Measurements from ENCODE around the gene UBN1.
"Not testable (repeated sequence)": the region's sequence is repeated elsewhere in the genome, so short reads cannot be mapped to it uniquely, and the experiment has no call there.

Gene UBN1

DNA sequence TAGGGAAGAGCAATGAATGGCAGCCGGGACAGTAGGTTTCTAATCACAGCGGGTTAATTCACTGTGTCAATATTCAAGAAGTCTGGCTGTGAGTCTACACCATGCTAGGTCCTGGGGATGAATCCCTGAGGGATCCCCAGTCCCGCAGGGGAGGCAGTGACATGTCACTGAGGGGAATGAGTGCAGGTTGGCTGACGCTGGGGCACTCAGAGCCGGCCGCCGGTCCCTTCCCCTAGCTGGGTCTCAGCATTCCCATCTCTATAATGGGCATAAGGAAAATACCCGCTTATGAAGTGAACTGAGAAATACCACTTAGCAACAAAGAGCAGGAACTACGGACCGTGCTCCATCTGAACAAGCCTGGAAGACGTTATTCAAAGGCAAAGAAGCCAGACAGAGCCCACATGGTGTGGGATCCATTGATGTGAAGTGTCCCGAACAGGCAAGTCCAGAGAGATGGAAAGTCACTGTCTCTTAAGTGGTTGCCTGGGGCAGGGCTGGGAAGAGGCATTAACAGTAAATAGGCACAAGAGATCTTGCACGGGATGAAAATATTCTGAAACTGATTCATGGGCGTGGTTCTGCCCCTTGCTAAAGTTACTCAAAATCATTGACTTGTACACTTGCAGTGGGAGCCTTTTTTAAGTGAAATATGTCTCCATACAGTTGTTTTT, 57.8 kb downstream of the UBN1 start:
- DNase-seq, result no peak

DNA sequence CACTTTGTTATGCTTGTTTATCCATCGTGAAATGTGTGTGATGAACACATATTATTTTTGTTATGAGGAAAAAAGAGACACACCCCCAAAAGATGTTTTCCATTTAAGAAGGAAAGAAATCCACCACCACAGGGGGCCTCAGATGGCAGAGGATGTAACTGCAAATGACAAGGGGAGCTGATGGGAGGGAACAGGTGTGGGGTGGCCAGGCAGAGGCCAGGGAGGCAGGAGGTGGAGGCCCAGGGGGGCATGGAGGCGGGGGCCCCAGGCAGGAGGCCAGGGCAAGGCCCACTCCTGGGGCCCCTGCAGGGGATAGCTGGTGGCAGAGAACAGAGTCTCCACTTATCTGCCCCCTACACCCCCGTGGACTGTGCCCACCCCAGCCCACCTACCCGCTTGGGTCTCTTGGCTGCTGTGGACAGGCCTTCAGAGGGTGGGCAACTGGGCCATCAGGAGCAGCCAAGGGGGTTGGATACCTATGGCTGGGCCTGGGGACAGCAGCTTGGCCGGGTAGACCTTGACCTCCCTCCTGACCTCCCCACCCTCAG, 61.6 kb downstream of the UBN1 start:
- DNase-seq, result no peak

DNA sequence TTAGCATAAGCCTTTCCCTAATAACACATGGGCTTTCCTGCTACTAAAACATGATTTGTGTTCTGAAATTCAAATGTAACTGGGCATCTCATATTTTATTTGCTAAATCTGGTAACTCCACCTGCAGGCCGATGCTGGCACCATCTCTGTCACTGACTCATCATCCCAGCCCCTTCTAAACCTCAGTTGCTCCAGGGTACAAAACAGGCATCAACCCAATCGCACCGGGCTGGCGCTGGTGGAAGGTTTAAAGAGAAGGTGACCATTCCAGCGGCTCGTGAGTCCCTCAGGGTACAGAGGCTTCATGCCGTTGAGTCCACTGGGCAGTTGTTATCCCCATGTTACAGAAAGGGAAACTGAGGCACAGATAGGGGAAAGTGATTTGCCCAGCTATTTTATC, 62.5 kb downstream of the UBN1 start:
- DNase-seq, result no peak

DNA sequence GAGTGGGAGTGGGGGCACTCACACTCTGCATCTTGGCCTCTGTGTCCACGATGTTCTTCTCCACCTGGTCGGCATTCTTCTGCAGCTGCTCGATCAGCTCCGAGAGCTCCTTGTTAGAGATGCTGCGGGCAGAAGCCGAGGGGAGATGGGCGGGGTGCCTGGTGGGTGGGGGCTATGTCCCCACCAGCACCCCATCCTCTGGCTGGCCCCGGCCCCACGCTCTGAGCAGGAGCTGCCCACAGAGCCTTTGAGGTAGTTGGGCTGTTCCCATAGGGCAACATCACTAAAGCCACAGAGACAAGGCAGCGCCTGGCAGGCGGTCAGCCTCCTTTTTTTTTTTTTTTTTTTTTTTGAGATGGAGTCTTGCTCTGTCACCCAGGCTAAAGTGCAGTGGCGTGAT, 63.5 kb downstream of the UBN1 start:
- DNase-seq, result no peak

DNA sequence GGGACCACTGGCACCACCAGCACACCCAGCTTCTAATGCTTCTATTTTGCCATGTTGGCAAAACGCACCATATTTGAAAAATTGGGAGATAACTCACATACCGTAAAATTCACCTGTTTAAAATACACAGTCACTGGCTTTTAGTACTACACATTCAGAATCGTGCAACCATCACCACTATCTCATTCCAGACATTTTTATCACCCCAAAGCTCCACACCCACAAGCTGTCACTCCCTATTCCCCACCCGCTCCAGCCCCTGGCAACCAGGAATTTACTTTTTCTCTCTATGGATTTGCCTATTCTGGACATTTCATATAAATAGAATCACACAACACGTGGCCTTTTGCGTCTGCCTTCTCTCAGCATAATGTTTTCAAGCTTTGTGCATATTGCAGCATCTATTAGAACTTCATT, 64.7 kb downstream of the UBN1 start:
- no peak for DNase-seq

DNA sequence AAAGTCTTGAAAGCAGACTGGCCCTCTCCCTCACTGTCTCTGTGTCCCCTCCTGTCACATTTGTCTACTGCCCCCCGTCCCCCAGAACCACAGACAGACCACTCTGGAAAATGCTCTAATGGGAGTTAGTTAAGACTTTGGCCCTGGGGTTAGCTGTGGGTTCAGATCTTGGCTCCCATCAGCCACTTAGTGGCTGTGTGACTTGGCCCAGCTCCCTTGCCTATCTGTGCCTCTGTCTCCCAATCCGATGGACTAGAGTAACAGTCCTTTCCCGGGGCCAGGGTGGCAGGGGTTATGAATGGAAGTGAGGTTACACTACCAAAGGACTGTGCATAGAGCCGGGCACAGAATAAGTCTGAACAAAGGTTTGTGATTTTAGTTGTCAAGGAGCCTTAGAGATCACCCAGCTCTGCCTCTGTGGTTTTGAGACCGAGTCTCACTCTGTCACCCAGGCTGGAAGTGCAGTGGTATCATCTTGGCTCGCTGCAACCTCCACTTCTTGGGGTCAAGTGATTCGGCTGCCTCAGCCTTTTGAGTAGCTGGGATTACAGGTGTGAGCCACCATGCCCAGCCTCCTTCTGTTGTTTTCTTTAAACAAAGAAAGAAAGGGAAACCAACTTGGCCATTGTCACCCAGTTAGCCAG, 66.0 kb downstream of the UBN1 start:
- no peak for DNase-seq

DNA sequence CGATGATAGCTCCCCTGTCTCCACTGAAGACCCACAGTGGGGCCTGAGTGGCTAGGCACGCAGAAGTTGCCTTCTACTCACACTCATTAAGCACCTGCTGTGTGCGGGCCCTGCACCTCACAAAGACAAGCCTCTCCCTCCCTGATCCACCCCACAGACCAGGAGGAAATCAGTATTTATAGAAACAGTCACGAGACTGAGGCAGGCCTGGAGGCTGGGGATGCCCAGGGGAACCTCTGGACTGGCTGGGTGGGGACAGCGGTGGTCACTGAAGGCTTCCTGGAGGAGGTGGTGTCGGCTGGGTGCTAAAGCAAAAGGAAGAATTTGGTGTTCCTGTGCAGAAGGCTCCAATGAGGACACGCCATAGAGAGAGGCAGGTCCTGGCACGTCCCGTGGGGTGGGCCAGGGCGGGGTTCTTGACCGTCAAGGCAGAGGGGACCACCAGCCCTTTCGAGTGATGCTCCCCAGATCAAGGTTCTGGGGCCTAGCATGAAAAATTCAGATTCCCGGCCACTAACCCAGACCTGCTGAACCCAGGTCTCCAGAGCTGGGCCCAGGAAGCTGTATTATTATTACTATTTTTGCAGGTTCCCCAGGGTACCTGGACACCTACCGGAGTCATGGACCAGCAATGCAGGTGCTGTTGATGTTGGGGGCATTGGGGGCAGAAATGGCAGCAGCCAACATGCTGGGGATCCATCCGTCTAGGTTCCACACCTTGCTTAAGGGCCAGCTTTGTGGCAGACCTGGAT, 66.7 kb downstream of the UBN1 start:
- no peak for DNase-seq

DNA sequence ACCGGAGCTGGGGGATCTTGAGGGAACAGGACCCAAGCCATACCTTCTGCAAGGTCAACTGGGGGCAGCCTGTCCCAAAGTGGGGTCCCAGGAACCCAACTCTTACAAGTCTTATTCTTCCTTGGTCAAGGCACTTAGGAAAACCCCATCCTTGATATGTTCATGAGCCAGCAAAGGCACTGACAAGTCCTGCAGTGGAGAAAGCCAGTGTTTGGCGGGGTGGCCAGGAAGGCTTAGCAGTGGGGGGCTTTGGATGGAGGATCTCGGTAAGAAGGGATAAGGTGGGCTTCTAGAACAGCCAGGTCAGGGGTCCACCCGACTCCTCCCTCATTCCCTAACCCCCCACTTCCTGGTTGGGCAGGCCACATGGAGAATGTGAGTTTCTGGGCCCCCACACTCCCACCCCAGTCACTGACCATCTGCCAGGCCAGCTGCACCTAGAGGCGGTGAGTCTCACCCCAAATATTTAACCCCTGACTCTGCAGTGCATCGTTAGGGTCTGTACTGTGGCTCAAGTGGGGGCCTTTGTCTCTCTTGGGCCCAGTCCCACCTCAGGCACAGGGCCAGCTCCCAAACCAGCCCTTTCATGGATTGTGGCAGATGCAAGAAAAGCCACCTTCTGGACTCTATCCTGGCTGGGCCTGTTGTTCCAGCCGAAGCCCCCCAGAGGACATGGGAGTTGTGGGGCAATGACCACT, 67.4 kb downstream of the UBN1 start:
- DNase-seq, result no peak

DNA sequence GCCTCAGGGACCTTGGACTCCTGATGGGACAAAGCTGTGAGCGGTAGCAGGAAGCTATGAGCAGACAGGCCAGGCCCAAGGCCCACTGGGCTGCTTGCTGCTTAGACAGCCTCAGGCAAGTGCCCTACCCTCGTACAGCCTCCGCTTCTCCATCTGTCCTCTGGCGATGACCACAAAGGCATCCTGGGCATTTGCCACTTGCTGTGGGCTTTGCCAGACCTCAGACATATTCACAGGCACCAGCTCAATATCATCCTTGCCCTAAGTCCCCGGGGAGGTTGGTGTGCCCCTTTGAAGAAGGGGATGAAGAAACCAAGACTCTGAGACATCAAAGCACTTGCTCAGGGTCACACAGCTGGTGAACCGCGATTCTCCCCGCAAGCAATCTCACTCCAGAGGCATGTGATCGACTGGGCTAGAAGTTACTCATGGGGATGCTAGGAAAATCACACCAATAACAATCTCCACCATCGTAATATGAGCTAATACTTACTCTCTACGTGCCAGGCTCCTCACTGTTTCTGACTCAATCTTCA, 68.0 kb downstream of the UBN1 start:
- DNase-seq, result no peak

DNA sequence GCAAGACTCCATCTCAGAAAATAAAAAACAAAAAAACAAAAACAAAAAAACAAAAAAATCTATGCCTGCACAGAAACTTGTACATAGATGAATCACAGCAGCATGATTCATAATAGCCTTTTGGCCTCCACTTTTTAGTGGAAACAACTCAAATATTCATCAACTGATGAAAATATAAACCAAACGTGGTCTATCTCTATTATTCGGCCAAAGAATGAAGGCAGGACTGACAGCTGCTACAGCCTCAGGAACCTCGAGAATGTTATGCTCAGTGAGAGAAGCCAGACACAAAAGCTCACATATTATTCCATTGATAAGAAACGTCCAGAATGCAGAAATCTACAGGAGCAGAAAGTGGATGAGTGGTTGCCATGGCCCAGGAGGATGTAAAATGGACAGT, 69.8 kb downstream of the UBN1 start:
- DNase-seq, result no peak

DNA sequence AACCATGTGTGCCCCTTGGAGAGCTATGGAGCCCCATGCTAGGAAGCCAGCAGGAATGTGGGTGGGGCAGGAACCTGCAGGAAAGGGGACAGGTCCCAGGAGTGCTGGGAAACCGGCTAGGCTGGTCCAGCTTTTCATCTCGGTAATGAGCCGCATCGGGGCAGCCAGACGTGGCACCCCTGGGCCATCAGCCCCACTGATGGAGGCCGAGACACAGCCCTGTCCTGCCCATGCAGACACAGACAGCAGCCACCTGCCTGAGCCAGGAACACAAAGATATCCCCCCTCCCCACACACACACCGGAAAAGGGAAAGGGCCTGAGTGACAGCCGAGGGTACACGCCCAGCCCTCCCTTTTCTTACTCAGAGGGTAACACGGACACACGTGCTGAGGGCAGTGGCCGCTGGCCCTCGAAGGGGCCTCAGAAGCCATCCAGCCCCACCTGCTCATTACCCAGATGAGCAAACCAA, 71.5 kb downstream of the UBN1 start:
- no peak for DNase-seq

DNA sequence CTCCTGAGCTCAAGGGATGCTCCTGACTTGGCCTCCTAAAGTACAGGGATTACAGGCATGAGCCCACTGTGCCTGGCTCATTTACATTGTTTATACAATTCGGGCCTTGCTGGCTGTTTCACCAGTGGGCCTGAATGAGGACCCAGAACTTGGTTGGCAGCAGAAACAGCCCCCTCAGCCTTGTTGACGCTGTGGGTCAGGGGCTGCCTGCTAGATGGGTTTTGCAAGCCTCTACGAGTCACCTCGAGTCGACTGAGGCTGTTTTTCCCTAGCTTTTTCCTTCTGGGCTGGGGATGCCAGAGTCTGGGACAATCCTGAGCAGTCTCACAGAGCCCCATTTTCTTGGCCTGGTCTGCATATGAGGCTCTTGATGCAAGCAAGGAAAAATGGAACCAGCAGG, 73.5 kb downstream of the UBN1 start:
- no peak for DNase-seq

DNA sequence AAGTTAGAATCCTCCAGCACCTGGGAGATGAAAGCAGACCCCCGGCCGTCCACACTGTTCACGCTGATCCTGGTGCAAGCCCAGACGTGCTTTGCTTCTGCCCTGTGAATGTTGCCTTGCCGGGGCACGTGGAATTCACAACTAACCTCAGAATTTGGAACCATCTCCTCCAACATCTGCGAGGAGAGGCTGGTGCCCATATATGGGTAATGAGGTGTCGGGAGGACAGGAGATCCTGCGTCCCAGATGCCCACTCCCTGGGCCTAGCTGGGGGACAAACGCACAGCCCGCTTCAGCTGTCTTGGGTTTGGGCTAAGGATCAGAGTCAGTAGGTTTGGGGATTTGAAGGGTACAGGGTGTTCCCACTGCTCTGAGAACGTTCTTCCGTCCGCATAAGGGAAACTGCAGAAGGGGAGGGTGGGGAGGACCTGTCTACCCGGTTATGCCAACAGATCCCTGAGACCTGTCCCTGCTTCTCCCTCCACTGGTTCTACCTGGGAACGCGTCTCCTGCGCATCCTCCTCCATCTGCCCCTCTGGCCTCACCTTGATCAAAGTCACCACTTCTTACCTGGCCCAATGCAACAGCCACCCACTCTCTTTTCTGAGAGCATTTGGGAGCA, 75.6 kb downstream of the UBN1 start:
- no peak for DNase-seq

DNA sequence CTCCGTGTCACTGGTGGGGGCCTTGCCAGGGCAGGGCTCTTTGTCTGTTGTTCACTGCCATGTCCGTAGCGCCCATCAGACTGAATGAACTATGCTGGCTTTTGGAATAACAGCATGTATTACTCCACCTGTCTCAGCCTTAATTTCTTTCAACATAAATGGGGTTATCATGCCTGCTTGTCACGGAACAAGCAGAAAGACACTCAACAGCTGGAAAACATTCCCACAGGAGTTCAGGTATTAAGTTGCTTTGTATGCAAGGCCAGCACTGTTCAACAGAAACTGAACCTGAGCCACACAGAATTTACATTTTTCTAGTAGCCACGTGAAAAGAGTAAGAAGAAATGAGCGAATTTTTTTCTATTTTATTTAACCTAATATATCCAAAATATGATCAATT, 76.6 kb downstream of the UBN1 start:
- no peak for DNase-seq

DNA sequence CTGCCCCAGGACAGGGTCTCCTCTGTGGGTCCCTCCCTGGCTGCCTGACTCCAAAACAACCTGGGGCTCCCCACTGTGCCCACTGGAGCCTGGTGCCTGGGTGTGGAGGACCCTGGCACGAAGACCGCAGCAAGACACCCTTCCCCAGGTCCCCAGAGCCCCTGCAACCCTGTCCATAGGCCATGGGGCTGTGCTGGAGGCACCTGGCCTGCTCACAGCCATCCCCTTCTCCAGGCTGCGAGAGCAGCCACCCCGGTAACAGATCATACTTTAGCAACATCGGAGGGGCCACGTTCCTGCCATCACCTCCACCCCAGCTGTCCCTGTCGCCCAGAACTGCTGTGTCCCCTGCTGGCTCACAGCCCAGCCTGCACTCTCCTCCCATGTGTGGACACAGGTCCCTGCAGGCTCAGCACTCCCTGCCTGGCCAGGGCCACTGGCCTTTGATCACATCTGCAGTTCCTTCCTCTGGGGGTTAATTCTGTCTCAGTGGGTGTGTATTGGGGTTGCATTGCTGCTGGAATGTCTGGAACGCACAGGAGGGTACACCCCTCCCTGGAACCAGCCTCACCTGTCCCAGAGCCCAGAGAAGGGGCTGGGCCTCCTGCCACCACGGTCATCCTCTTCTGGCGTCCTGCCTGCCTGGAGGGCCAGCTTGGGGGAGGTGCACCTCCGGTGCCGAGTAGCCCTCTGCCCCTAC, 77.5 kb downstream of the UBN1 start:
- DNase-seq, result no peak

DNA sequence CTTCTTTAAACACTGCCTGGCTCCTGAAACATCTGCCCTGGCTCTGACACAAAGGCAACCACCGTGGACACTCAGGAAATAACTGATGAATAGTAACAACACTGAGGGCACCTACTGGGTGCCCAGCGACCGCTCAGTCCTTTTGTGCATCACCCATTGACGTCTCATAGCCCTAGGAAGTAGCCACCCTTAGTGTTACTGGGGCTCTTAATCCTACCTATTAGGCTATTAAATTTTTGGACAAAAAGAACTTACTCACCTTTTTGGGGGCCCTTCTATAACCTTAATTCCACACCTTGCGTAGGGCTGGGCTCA, 78.0 kb downstream of the UBN1 start:
- no peak for DNase-seq

DNA sequence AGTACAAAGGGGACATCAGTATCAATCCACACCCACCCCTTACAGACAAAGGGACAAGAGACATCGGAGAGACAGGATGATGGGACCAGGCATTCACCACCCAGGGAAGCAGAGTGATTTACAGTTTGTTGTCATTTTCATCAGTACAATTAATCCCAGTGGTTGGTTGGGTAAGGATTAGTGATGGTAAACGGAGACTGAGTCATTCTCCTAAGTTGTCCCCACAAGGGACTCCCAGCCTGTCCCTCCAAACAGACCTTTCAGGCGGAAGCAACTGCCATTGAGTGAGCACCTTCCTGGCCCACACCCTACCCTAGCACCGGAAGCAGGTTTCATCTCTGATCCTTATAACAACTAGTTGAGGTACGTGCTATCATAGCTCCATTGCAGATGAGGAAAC, 78.5 kb downstream of the UBN1 start:
- no peak for DNase-seq

DNA sequence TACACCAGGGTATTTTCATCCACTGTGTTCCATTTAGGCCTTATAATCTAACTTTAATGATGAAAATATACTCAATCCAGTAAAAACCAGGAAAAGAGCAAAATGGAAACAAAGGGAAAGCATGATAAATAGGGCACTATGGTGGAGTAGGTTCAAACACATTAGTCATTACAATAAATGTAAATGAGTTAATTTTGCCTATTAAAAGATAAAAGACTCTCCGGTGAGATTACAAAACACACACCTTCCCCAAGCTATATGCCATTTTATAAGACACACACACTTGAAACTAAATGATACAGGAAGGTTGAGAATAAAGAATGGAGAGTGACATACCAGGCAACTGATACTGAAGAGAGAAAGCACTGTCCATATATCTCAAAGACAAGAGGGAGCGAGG, 79.6 kb downstream of the UBN1 start:
- DNase-seq, result no peak

DNA sequence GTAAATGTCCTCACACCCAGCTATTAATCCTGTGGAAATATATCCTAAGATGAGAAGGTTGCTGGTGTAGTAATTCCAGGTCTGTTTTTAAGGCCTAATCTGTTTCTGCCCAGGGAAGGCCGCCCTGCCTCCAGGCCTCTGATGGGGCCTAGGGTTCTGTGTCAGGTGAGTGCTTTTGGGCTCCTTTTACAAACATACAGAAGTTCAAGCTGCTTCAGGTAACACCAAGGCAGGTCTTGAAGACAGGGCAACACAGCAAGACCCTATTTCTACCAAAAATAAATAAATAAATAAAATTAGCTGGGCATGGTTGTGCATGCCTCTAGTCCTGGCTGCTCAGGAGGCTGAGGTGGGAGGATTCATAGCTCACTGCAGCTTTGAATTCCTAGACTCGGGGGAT, 80.4 kb downstream of the UBN1 start:
- no peak for DNase-seq

DNA sequence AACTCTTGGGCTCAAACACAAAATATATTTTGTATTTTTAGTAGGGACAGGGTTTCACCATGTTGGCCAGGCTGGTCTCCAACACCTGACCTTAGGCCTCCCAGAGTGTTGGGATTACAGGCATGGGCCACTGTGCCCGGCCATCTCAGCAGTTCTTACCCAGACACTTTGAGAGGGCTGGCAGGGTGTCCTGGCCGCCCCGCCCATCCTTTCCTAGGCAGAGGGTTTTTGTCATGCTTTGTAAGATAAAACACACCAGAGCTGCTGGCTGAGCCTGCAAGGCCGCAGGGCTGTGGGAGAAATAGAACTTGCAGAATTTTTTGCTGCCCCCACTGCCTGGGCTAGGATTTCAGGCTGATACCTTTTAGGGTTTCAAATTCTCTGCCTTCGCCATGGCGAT, 80.9 kb downstream of the UBN1 start:
- DNase-seq, result no peak

DNA sequence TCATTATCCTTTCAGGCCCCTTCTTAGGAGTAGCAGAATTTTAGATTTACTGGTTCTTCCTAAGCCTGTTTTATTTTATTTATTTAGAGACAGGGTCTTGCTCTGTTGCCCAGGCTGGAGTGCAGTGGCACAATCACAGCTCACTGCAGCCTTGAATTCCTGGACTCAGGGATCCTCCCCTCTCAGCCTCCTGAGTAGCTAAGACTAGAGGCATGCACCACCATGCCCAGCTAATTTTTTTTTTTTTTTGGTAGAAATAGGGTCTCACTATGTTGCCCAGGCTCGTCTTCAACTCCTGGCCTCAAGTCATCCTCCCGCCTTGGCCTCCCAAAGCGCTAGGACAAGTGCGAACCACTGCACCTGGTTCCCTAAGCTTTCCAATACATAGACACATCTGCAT, 82.3 kb downstream of the UBN1 start:
- not testable (repeated sequence) for DNase-seq

DNA sequence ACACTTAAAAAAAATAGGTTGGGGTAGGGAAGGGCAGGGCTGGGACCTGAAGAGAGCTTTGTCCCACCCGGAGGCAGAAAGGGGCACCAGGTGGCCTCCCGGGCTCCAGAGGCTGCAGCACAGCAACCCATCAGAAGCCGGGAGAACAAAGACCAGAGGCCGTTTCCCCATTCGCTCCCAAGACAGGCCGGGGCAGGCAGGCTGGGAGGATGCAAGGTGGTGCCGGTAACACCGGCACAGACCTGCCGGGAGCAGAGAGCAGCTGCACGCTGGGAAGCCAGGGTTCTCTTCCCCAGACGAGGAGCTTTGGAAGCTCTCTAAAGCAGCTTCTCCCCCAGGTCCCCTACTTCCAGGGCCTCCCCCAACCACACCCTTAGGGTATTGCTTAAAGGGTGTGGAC, 84.1 kb downstream of the UBN1 start:
- no peak for DNase-seq
